ENCODE data around the gene SPEN.

The SPEN gene

DNA sequence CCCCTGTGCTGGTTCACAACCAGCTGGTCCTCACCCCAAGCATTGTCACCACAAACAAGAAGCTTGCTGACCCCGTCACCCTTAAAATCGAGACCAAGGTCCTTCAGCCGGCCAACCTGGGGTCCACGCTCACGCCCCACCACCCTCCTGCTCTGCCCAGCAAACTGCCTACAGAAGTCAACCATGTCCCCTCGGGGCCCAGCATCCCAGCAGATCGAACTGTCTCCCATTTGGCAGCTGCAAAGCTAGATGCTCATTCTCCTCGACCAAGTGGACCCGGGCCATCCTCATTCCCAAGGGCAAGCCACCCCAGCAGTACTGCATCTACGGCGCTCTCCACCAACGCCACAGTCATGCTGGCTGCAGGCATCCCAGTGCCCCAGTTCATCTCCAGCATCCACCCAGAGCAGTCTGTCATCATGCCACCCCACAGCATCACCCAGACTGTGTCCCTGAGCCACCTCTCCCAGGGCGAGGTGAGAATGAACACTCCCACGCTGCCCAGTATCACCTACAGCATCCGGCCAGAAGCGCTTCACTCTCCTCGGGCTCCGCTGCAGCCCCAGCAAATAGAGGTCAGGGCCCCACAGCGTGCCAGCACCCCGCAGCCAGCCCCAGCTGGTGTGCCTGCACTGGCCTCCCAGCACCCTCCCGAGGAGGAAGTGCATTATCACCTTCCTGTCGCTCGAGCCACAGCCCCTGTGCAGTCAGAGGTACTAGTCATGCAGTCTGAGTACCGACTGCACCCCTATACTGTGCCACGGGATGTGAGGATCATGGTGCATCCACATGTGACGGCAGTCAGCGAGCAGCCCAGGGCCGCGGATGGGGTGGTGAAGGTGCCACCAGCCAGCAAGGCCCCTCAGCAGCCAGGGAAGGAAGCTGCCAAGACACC is 87.8 kb downstream of the SPEN start:
- no peak for DNase-seq (ENCODE audit: low read depth in 2 of 3, low spot score in 2 of 3)

DNA sequence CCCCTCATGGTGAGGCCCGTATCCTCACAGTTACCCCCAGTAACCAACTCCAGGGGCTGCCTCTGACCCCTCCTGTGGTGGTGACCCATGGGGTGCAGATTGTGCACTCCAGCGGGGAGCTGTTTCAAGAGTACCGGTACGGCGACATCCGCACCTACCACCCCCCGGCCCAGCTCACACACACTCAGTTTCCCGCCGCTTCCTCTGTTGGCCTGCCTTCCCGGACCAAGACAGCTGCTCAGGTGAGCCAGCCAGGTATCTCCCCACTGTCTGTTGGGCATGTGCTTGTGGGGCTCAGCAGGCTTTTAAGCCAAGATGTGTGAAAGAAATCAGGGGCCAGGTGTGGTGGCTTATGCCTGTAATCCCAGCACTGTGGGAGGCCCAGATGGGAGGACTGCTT is 88.5 kb downstream of the SPEN start:
- no peak for DNase-seq (ENCODE audit: low read depth in 2 of 3, low spot score in 2 of 3)

DNA sequence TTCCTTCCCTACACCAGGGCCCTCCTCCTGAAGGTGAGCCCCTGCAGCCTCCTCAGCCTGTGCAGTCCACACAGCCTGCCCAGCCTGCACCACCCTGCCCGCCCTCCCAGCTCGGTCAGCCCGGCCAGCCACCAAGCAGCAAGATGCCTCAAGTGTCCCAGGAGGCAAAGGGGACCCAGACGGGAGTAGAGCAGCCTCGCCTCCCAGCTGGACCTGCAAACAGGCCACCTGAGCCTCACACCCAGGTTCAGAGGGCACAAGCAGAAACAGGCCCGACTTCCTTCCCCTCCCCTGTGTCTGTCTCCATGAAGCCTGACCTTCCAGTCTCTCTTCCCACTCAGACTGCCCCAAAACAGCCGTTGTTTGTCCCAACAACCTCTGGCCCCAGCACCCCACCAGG is 89.6 kb downstream of the SPEN start:
- no peak for DNase-seq (ENCODE audit: low read depth in 2 of 3, low spot score in 2 of 3)

DNA sequence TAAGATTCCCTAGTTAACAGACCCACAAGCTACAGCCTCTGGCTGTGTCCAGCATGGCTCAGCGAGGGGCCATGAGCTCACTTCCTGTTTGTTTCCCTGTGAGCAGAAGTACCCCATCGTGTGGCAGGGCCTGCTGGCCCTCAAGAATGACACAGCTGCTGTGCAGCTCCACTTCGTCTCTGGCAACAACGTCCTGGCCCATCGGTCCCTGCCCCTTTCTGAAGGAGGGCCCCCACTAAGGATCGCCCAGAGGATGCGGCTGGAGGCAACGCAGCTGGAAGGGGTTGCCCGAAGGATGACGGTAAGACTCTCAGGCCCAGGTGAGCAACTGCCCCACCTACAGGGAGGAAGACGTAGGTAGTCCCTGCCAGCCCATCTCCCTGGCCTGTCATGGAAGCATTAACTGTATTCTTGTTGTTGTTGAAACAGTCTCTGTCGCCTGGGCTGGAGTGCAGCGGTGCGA is 90.2 kb downstream of the SPEN start:
- no peak for DNase-seq (ENCODE audit: low read depth in 2 of 3, low spot score in 2 of 3)

DNA sequence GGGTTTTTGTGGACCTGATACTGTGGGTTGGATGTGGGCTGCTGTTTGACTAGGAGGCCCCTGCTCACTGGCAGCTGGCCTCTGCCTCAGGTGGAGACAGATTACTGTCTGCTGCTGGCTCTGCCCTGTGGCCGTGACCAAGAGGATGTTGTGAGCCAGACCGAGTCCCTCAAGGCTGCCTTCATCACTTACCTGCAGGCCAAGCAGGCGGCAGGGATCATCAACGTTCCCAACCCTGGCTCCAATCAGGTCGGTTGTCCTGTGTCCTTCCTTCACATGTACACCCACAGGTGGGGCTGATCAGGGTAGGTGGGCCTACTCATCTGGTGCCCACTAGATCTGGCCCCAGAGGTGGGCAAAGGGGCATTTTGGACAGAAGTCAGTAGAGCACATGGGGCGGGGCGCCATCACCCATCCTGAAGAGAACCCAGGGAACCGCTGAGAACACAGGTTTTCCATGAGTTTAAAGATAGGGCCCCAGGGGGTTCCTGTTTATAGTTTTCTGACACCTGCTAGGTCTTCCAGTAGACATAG is 91.2 kb downstream of the SPEN start:
- DNase-seq (ENCODE audit: low read depth in 2 of 3, low spot score in 2 of 3) = no peak

DNA sequence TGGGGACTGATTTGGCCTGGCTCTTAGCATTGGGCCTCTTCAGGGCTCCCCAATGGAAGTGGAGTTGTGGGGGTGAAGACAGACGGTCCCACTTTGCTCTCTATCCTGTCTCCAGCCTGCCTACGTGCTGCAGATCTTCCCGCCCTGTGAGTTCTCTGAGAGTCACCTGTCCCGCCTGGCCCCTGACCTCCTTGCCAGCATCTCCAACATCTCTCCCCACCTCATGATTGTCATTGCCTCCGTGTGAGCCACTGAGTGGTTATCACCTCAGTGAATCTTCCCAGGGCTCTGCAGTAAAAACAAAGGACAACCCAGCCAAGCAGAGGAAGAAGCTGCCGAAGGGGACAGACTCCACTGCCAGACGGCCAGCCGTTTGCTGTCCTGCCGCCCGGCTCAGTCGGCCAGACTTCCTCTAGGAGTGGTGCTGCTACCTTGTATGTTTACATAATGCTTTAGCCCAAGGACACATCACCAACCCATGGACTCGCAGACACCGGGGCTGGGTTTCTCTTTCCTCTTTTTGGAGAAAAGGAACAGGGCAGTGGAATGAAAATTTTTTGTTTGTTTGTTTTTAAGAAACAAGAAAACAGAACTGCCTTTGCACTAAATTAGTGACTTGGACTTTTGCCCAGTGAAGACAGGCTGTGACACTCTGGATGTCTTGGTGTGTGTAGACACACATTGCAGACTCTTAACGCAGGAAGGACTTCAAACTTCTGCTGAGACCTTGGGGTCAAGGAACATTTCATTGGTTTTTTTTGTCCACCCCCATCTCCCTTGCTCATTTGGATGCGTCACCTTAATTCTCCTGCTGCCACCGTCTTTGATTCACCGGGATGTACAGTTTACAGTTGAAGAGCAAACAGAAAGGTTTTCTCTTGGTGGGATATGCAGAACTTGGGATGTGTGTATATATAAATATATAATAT is 91.9 kb downstream of the SPEN start:
- DNase-seq (ENCODE audit: low read depth in 2 of 3, low spot score in 2 of 3) = no peak

DNA sequence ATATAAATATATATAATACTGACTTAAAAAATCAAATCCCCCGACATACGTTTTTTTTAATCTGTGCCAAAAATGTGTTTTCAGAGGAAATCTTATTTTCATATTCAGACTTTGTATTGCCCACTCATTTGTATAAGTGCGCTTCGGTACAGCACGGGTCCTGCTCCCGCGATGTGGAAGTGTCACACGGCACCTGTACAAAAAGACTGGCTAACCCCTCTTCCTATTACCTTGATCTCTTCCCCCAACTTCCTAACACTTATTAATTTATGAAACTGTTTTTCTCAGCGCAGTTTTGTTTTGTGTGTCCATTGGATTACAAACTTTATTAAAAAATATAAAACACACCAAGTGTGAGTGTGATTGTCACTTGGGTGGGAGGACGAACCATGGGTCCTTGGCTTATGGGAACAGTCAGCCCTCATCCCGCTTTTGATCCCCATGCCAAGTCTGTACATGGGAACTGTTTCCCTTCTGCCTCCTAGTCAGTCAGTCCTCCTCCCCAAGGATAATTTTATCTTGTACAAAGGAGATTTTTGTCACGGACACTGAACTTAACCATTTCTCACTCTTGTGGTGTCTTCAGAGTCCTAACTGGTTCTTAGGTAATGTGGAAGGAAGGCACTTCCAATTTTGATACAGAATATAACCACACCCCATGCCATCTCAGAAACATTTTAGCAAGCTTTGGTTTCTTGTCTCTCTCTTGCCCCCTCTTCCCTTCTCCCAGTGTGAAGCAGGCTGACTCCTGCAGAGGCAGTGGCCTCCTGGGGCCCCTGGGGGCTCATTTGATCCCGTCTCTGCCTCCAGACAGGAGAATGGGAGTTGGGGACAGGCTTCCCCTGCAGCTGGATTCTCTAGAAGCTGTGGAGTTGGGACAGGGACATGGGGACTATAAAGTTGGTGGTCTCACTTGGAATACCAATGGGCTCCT is 92.9 kb downstream of the SPEN start:
- DNase-seq (ENCODE audit: low read depth in 2 of 3, low spot score in 2 of 3) = no peak

DNA sequence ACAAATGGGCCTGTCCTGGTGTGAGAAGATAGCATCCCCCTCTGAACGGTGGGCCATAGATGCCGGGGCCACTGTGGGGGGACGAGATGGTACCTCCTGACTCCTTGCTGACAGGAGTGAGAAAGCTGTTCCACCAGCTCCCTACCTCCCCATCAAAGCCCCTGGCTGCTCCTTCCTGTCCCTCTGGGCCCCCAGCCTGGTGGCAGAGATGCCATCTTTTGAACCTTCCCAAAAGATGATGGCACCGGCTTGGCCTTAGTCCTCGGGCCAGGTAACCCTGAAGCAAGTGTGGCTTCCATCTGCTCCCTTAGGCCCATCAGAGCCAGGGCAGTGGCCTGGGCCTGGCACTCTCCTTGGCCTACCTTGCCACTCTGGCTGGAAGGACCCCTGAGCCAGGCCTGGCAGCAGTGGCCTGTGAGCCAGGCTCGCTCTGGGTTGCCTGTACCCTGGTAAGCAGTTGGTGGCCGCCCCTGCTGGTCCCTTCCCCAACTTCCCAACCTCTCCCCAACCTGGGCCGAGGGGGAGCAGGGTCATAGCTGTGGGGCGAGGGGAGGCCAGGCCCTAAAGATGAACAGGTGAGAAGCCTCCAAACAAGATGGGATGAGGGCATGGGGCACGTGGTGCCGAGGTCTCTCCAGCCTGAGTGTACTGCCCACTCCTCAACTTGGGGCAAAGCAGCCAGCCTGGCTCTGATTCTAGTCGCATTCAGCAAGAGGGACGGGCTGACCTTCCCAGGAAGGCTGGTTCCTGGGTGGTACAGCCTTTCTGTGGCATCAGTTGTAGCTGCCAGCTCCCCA is 93.7 kb downstream of the SPEN start:
- no peak for DNase-seq (ENCODE audit: low read depth in 2 of 3, low spot score in 2 of 3)

DNA sequence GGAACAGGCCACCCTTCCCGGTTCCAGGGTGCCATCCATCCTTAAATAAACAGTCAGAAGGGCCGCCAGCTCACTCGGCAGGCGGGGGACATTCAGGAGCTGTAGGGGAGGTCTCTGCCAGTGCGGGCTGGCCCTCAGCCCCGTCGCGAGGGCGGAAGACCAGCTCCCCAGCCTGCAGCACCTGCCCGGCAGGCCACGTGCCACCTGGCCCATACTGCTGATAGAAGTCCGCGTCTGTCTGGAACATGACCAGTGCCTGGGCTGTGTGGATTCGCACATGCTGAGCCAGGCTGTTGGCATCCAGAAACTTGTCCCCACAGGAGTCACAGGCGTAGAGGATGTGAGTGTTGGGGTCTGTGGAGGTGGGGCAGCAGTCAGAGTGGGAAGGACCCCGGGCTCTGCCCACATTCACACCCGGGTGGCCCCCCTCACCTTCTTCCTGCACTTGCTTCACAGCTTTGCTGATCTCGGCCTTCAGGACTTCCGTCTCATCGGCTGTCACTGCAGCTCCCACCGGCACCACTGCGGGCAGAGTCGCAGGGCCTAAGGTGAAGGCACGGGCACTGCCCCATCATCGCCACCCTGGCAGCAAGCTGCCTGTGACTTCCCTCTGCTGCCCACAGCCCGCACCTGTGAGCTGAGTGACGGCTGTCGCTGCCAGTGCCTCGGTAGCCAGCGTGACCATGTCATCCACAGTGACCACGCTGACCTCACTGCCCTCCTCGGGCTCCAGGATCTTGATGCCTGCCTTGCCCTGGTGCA is 94.6 kb downstream of the SPEN start:
- DNase-seq (ENCODE audit: low read depth in 2 of 3, low spot score in 2 of 3) = no peak

DNA sequence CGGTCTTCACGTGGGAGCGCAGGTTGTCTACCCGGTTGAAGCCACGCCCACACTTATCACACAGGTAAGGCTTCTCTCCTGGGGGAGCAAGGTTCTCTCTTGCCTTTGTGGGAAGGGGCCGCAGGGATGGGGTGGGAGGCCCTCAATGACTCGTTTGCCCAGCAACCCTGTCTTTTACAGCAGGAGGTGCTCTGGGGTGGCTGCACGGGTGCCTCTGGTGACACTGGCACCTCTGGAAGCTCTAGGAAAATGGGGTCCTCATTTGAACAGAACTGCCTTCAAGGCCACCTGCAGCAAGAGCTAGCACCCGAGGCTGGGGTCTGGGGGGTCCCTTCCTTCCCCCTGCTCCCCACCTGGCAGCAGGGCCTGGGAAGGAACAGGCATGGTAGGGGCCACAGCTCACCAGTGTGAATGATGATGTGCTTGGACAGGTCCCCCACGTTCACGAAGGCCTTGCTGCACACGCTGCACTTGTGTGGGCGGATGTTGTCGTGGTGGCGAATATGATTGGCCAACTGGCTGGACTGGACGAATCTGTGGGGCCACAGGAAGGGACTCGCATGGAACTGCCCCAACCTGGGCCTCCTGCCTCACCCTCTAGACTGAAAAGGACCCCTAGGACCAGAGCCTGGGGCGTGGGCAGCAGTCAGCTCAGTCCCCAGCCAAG is 95.3 kb downstream of the SPEN start:
- no peak for DNase-seq (ENCODE audit: low read depth in 2 of 3, low spot score in 2 of 3)

DNA sequence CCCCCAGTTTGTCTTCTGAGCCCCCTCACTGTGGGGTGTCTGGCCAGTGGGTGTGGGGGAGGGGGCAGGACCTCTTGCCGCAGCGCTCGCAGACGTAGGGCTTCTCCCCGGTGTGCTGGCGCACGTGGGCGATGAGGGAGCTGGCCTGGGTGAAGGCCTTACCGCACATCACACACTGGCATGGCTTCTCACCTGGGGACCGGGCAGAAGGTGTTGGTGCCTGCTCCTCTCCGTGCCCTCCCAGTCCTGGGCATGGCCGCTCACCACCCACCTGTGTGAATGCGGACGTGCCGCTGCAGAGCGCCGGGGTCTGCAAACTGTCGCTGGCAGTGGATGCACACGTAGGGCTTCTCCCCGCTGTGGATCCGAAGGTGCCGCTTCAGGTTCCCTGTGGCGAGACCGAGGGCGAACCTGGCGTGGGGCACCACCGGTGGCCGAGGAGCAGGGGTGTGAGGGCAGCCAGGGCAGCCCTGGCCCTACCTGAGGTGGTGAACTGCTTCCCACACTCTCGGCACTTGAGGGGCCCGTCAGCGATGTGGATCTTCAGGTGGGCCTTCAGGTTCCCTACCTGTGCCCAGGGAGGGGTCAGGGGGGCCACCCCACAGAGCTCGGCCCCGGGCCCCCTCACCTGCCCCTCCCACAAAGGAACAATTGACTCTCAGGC is 96.0 kb downstream of the SPEN start:
- DNase-seq (ENCODE audit: low read depth in 2 of 3, low spot score in 2 of 3) = no peak

DNA sequence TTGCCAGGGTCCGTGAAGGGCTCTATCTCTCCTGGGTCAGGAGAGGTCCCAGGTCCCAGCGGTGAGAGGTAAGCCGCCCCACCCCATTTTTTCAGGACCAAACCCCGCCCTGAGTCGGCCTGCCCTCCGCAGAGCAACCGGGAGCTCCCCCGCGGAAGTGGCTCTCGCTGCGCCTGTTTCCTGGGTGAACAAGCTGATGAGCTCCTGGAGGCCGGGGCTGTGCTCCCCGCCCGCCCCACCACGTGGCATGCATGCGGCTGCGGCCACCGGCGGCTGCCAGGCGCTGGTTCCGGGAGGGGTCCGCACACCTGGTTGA is 96.4 kb downstream of the SPEN start:
- DNase-seq (ENCODE audit: low read depth in 2 of 3, low spot score in 2 of 3) = no peak

DNA sequence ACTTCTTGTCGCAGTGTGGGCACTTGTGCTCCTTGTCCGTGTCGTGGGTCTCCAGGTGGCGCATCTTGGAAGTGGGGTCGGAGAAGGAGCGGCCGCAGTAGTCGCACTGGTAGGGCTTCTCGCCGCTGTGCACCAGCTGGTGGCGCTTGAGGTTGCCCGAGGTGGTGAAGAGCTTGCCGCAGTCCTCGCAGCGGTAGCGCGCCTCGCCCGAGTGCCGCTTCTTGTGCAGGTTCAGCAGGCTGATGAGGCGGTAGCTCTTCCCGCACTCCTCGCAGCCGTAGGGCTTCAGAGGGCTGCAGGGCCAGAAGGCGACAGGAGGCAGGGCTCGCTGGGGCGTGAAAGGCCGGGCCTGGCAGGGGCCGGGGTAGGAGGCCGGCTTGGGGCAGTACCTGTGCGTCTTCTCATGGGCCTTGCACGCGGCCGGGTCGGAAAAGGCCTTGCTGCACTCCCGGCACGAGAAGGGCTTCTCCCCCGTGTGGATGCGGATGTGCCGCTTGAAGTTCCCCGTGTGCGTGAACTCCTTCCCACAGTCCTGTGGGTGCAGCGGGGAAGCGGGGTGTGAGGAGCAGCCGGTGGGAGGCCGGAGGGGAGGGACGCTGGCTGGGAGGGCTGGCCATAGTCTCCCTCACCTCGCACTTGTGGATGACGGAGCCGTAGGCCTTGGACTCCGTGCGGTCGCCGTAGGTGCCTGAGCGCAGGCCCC is 97.0 kb downstream of the SPEN start:
- no peak for DNase-seq (ENCODE audit: low read depth in 2 of 3, low spot score in 2 of 3)

DNA sequence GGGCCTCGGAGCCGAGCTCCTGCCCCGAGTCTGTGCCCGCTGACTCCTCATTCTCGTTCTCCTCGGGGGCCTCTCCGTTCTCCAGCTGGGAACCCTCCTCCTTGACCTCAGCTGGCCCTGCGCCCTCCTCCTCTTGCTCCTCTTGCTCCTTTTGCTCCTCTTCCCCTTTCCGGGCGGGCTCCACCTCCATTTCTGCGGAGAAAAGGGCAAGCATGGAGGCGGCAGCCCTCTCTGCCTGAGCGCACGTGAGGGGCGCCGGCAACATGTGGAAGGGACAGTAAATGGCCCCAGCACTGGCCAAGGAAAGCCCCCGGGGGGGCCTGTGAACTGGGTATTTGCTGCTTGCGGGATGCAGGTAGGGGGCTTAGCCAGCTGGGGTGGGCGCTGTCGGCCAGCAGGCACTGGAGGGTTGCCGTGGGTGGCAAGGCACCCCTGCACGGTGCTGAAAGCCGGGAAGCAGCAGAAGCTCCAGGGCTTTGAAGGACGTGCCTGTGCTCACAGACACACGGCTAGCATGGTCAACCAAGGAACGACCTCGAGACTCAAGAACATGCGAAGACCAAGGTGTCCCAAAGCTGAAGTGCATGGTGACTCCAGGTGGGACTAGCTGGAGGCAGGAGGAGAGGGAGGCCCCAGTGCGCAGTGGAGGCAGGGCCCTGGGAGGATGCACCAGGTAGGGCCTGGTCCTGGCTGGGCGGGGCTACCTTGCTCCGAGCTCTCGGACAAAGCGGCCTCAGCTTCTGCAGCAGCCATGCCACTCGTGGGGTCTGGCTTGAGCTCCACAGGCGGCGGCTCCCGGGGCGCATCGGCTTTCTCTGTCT is 97.7 kb downstream of the SPEN start:
- DNase-seq (ENCODE audit: low read depth in 2 of 3, low spot score in 2 of 3) = no peak

DNA sequence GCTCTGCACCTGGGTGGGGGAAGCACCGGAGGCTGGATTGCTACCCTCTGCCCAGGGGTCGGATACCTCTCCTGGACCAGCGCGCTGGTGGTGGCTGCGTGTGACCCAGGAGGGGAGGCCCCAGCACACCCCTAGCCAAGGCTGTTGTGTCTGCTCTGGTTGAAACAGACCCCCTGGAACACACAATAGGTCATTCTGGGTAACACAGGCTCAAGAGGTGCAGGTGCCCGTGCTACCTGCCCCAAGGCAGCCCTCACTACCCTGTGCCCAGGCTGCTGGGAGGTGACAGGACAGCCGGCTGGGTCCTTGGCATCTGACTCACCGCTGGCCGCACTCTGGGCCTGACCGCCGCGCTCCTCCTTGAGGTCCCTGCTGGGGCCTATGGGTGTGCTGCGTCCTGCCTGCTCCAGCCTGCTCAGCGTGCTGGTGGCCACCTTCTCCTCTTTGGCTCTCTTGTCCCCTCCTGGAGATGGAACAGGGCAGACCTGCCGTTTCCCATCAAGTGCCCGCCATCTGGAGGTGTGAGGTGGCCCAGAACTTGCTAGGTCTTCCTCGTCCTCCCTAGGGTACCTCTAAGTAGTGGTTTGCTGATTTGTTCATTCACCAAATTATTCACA is 98.4 kb downstream of the SPEN start:
- DNase-seq (ENCODE audit: low read depth in 2 of 3, low spot score in 2 of 3) = no peak

Data from activated CD8-positive, alpha-beta memory T cell treated with anti-CD3 and anti-CD28 coated beads for 48 hours (primary cell).